Measurements from ENCODE around the gene KITLG. TPM values are rescaled to one million over a fixed set of nuclear protein-coding genes. Genes with fewer than 3 reads are reported as not detected.

Gene KITLG
- total and polyA plus RNA-seq, 2 of the 8 experiments (the other 6 are each of a cell fraction or from before 2014, with no cell fraction given), result 1.3 to 7.8 TPM

DNA sequence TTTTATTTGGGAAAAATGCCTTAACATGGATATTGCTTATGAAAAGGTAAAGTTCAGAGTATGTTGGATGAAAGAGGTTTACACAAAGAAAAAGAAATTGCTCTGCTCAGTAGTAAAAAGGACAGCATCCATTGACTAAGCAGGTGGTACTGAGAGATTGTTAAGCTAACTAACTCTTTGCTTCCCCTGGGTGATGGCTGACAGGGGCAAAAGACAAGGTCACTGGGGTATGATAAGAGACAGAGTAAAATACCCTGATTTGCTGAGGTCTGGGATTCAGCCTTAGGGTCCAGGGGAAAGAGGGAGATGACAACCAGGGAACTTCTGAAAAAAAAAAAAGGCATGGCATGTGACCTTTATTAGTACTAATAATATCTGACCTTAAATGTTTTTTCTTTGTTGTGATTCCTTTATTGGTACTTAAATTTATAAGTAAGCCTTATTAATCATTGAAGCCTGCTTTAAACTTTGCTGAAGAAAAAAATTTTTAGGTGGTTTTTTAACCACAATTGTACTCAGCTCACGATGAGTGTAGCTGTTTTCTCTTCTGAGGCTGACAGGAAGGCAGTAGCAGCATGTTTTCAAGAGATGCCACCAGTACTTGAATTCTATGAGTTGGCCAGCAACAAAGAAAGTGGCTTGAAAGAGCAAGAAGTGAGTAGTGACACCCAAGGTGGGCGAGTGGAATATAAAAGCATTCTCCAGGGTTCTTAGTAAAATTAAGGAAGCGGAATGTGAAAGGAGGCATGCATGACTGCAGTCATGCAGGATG lies 43.7 kb upstream of the KITLG start (continued):
- TF ChIP-seq GTF2F1 (IDR thresholded peaks at IDR 0.05; ENCODE audit: borderline replicate concordance, low read depth, low read length) (no peak), EP300 (IDR thresholded peaks at IDR 0.05; ENCODE audit: borderline replicate concordance in 1 of 2, low read depth in 2 of 2, low read length in 2 of 2) (no peak), POLR2A (IDR thresholded peaks at IDR 0.05; ENCODE audit: control extremely low read depth in 1 of 2, low read depth in 2 of 2, low read length in 2 of 2) (no peak), PHF8 (conservative IDR thresholded peaks at IDR 0.05; ENCODE audit: low read depth, low read length) (no peak), TAF1 (IDR thresholded peaks at IDR 0.05; ENCODE audit: low read depth, low read length) (no peak), TBP (IDR thresholded peaks at IDR 0.05; ENCODE audit: low read depth, low read length) (no peak), CHD1 (IDR thresholded peaks at IDR 0.05; ENCODE audit: low read depth, low read length) (no peak), RXRA (IDR thresholded peaks at IDR 0.05; ENCODE audit: insufficient read depth, low read depth, low read length) (no peak), RFX5 (IDR thresholded peaks at IDR 0.05; ENCODE audit: borderline replicate concordance, low read depth, low read length) (no peak), CBX5 (IDR thresholded peaks at IDR 0.05; ENCODE audit: low read depth, low read length) (no peak)
